Stimulated activated effector memory CD8-positive, alpha-beta T cell treated with anti-CD3 and anti-CD28 coated beads, Interleukin-12 subunit alpha, Interleukin-12 subunit beta, amount 100 ng/mL, for 72 hours (primary cell): ENCODE data around the gene GCC2.
"Not testable (repeated sequence)": the region's sequence is repeated elsewhere in the genome, so short reads cannot be mapped to it uniquely, and the experiment has no call there.

ENCODE experiments used
- ATAC-seq: fragments of 150-1000 bp; cut with Tn5 transposase; 2 replicates; pipeline ENCODE4 v1.10.0; 2021
- DNase-seq, 2 donors: peaks; one replicate each; pipeline ENCODE4 v3.0.0; 2021 to 2022; ENCODE audit warnings: low spot score in 2 of 2
- H3K27ac Mint-ChIP-seq: one replicate; pipeline ENCODE4 v1.8.0; 2022; ENCODE audit warnings: mild to moderate bottlenecking, mixed read lengths
- H3K36me3 Mint-ChIP-seq: one replicate; pipeline ENCODE4 v1.8.0; 2022; ENCODE audit warnings: mild to moderate bottlenecking, mixed read lengths
- H3K4me1 Mint-ChIP-seq: one replicate; pipeline ENCODE4 v1.8.0; 2022; ENCODE audit warnings: mixed read lengths
- H3K4me3 Mint-ChIP-seq: one replicate; pipeline ENCODE4 v1.8.0; 2022; ENCODE audit warnings: mild to moderate bottlenecking, mixed read lengths
- H3K9me3 Mint-ChIP-seq: one replicate; pipeline ENCODE4 v1.8.0; 2022; ENCODE audit warnings: mixed read lengths

Gene GCC2

GRCh38 chr2:108423502-108424251, 25.3 kb upstream of the GCC2 start:
- no peak overlapping the region for H3K27ac Mint-ChIP-seq
- H3K36me3 Mint-ChIP-seq = no peaks in the 10 kb centered on the region
- H3K9me3 Mint-ChIP-seq = no peaks in the 10 kb centered on the region
- no peak for DNase-seq
- H3K4me3 Mint-ChIP-seq = no peak overlapping the region
- no peaks in the 10 kb centered on the region for H3K4me1 Mint-ChIP-seq
- ATAC-seq = no peak

GRCh38 chr2:108428286-108429009, 20.6 kb upstream of the GCC2 start:
- no peaks in the 10 kb centered on the region for H3K9me3 Mint-ChIP-seq
- H3K4me1 Mint-ChIP-seq = no peaks in the 10 kb centered on the region
- no peak overlapping the region for H3K4me3 Mint-ChIP-seq
- no peaks in the 10 kb centered on the region for H3K36me3 Mint-ChIP-seq
- no peak for DNase-seq
- ATAC-seq = no peak
- no peak overlapping the region for H3K27ac Mint-ChIP-seq

GRCh38 chr2:108435578-108435977, 13.4 kb upstream of the GCC2 start:
- H3K27ac Mint-ChIP-seq, H3K4me1 Mint-ChIP-seq, H3K9me3 Mint-ChIP-seq, H3K4me3 Mint-ChIP-seq, ATAC-seq, H3K36me3 Mint-ChIP-seq, DNase-seq: not testable (repeated sequence)

- Mint-ChIP-seq H3K27ac (peak overlapping the region; percentile 8), H3K9me3 (no peaks in the 10 kb centered on the region), H3K4me3 (no peak overlapping the region), H3K4me1 (peaks cover 5% of the 10 kb centered on the region), H3K36me3 (no peaks in the 10 kb centered on the region)
- no peak for DNase-seq
- no peak for ATAC-seq
Observed at GRCh38 chr2:108436976-108437375, 12.0 kb upstream of the GCC2 start.

- Mint-ChIP-seq H3K4me1 (peaks cover 4% of the 10 kb centered on the region), H3K9me3 (no peaks in the 10 kb centered on the region), H3K27ac (no peak overlapping the region), H3K4me3 (no peak overlapping the region), H3K36me3 (no peaks in the 10 kb centered on the region)
- no peak for ATAC-seq
- no peak for DNase-seq
Observed at GRCh38 chr2:108441712-108442111, 7.3 kb upstream of the GCC2 start.

- peaks cover 11% of the 10 kb centered on the region for H3K4me1 Mint-ChIP-seq
- no peak overlapping the region for H3K27ac Mint-ChIP-seq
- H3K36me3 Mint-ChIP-seq = peaks cover 16% of the 10 kb centered on the region
- H3K9me3 Mint-ChIP-seq = no peaks in the 10 kb centered on the region
- no peak for DNase-seq
- H3K4me3 Mint-ChIP-seq = no peak overlapping the region
- no peak for ATAC-seq
Observed at GRCh38 chr2:108444941-108445840, 3.8 kb upstream of the GCC2 start.

- Mint-ChIP-seq H3K27ac (no peak overlapping the region), H3K4me3 (no peak overlapping the region), H3K36me3 (peaks cover 31% of the 10 kb centered on the region), H3K4me1 (peaks cover 11% of the 10 kb centered on the region), H3K9me3 (no peaks in the 10 kb centered on the region)
- DNase-seq (no peak), ATAC-seq (no peak)
Observed at GRCh38 chr2:108446703-108447102, 2.3 kb upstream of the GCC2 start.

- Mint-ChIP-seq H3K36me3 (peaks cover 45% of the 10 kb centered on the region), H3K9me3 (no peaks in the 10 kb centered on the region), H3K27ac (peak overlapping the region; percentile 98), H3K4me1 (peaks cover 22% of the 10 kb centered on the region), H3K4me3 (peak overlapping the region; percentile 98)
- ATAC-seq = no peak
- DNase-seq = no peak
Observed at GRCh38 chr2:108447947-108448677, 894 bp upstream of the GCC2 start.

GRCh38 chr2:108449410-108450130, 564 bp downstream of the GCC2 start:
- Mint-ChIP-seq H3K9me3 (no peaks in the 10 kb centered on the region), H3K4me3 (peak overlapping the region; percentile 98), H3K36me3 (peaks cover 60% of the 10 kb centered on the region), H3K4me1 (peaks cover 26% of the 10 kb centered on the region), H3K27ac (peak overlapping the region; percentile 98)
- peak; percentile 61 for ATAC-seq
- no peak for DNase-seq

- Mint-ChIP-seq H3K4me3 (peak overlapping the region; percentile 98), H3K4me1 (peaks cover 26% of the 10 kb centered on the region), H3K36me3 (peaks cover 73% of the 10 kb centered on the region), H3K9me3 (no peaks in the 10 kb centered on the region), H3K27ac (no peak overlapping the region)
- no peak for DNase-seq
- ATAC-seq = no peak
Observed at GRCh38 chr2:108450863-108451262, 1.9 kb downstream of the GCC2 start.

GRCh38 chr2:108451976-108452375, 3.0 kb downstream of the GCC2 start:
- Mint-ChIP-seq H3K9me3 (no peaks in the 10 kb centered on the region), H3K4me1 (peaks cover 36% of the 10 kb centered on the region), H3K27ac (peak overlapping the region; percentile 73), H3K36me3 (peaks cover 84% of the 10 kb centered on the region), H3K4me3 (no peak overlapping the region)
- no peak for ATAC-seq
- DNase-seq = no peak

GRCh38 chr2:108453530-108453929, 4.5 kb downstream of the GCC2 start:
- DNase-seq, H3K4me3 Mint-ChIP-seq, H3K27ac Mint-ChIP-seq, ATAC-seq, H3K9me3 Mint-ChIP-seq: not testable (repeated sequence)
- peaks cover 99% of the 10 kb centered on the region for H3K36me3 Mint-ChIP-seq
- H3K4me1 Mint-ChIP-seq = peaks cover 45% of the 10 kb centered on the region

- no peak for DNase-seq
Observed at GRCh38 chr2:108454440-108454839, 5.4 kb downstream of the GCC2 start.

GRCh38 chr2:108455571-108455970, 6.6 kb downstream of the GCC2 start:
- peaks cover 57% of the 10 kb centered on the region for H3K4me1 Mint-ChIP-seq

More at GRCh38 chr2:108454440-108454839, 5.4 kb downstream of the GCC2 start:
- Mint-ChIP-seq H3K4me3 (no peak overlapping the region), H3K4me1 (peaks cover 49% of the 10 kb centered on the region), H3K36me3 (peaks cover 100% of the 10 kb centered on the region), H3K27ac (no peak overlapping the region), H3K9me3 (peaks cover 8% of the 10 kb centered on the region)
- ATAC-seq = no peak

More at GRCh38 chr2:108455571-108455970, 6.6 kb downstream of the GCC2 start:
- Mint-ChIP-seq H3K9me3 (peaks cover 8% of the 10 kb centered on the region), H3K4me3 (no peak overlapping the region), H3K27ac (no peak overlapping the region), H3K36me3 (peaks cover 100% of the 10 kb centered on the region)
- ATAC-seq (no peak), DNase-seq (no peak)
